ENCODE data around the gene GLIS1. TPM values are rescaled to one million over a fixed set of nuclear protein-coding genes. Genes with fewer than 3 reads are reported as not detected.

The GLIS1 gene
- total and polyA plus RNA-seq, 10 of the 15 experiments (the other 5 are each of a cell fraction or from before 2014, with no cell fraction given) = not detected

DNA sequence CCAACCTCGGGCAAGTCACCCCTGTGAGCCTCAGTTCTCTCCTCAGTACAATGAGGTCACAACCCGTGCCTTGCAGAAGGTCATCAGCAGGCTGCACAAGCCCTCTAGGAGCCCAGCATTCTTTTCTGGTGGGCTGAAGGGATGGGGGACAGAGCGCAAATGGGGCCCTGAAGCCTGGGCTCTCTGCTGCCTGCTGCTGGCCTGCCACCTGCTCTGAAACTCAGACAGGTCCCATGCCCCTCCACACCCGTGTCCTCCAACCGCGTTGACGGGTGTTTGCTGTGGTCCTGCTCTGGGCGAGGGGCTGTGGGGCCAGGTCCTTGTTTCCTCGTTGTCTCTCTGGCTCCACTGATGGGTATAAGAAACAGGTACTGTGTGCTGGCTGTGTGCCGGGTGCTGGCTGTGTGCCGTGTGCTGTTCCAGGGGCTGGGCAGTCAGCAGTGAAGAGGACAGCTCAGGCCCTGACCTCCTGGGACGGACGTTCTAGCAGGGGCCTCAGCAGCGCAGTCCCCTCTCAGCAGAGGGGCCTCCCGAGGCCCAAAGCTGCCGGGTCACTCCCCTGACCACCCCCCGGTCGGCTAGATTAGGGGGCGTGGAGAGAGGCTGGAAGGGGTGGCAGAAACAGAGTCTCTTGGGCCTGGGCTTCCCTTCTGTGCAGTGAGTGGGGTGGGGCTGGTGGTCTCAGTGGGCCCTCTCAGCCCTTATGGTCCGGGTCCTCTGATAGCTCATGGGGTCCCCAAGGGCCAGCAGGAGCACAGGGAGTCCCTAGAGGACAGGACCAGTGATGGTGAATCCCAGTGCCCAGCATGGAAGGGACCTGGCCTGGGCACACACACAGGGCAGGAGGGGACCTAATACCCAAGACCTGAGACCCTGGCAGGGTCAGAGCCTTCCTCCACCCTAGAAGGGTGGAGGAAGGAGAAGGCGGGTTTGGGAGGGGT is 237.6 kb downstream of the GLIS1 start:
- TF ChIP-seq ZNF217 (IDR thresholded peaks at IDR 0.05) = no peak
- TF ChIP-seq SREBF1 (IDR thresholded peaks at IDR 0.05; ENCODE audit: low read length) = no peak
- TF ChIP-seq BRCA1 (IDR thresholded peaks at IDR 0.05; ENCODE audit: low read depth, low read length) = no peak
- no peak for TF ChIP-seq GABPA (IDR thresholded peaks at IDR 0.05; ENCODE audit: low read depth)
- TF ChIP-seq ZNF622 (IDR thresholded peaks at IDR 0.05) = no peak
- no peak for TF ChIP-seq IRF4 (IDR thresholded peaks at IDR 0.05; ENCODE audit: low read depth, low read length)
- TF ChIP-seq MTA3 (IDR thresholded peaks at IDR 0.05; ENCODE audit: borderline replicate concordance, low read length) = no peak
- no peak for TF ChIP-seq RUNX3 (IDR thresholded peaks at IDR 0.05; ENCODE audit: low read length)
- no peak for TF ChIP-seq RFX5 (IDR thresholded peaks at IDR 0.05; ENCODE audit: low read depth, low read length)
- TF ChIP-seq SREBF2 (IDR thresholded peaks at IDR 0.05; ENCODE audit: low read length) = no peak
- no peak for TF ChIP-seq SP1 (IDR thresholded peaks at IDR 0.05; ENCODE audit: low read depth, low read length)
- TF ChIP-seq ASH2L (IDR thresholded peaks at IDR 0.05; ENCODE audit: borderline replicate concordance, low read depth) = no peak
- no peak for FAIRE-seq
- no peak for DNase-seq (ENCODE audit: low read depth, low spot score)
- Histone ChIP-seq H3K27me3 (replicated peaks in 1 of 2; ENCODE audit: control insufficient read depth in 2 of 2, insufficient read depth in 2 of 2, low read length in 1 of 2) (no peaks in the 10 kb centered on the region; a peak in 1 of 4 replicates), H3K4me1 (ENCODE audit: control insufficient read depth, insufficient read depth, low read length) (no peaks in the 10 kb centered on the region), H3K79me2 (ENCODE audit: control insufficient read depth, insufficient read depth, low read length) (no peaks in the 10 kb centered on the region), H3K36me3 (ENCODE audit: control insufficient read depth in 2 of 2, insufficient read depth in 2 of 2, low read length in 1 of 2) (no peaks in the 10 kb centered on the region), H3K4me3 (no peak overlapping the region), H3K27ac (ENCODE audit: control insufficient read depth, insufficient read depth) (no peak overlapping the region), H3K9me3 (replicated peaks; ENCODE audit: control insufficient read depth, insufficient read depth, low read length) (no peaks in the 10 kb centered on the region), H3K9ac (ENCODE audit: control insufficient read depth, insufficient read depth, low read length) (no peak overlapping the region), H2AFZ (ENCODE audit: control insufficient read depth, low read depth, low read length) (no peak overlapping the region), H4K20me1 (ENCODE audit: control insufficient read depth, insufficient read depth) (no peaks in the 10 kb centered on the region), H3K4me2 (ENCODE audit: control insufficient read depth, insufficient read depth) (no peak overlapping the region)
- ChIA-PET RAD21 (ENCODE audit: unreplicated experiment) (no interaction called here), POLR2A (no interaction called here), CTCF (no interaction called here), SMC1A (ENCODE audit: uncharacterized antibody, unreplicated experiment) (no interaction called here)
- WGBS (ENCODE audit: insufficient coverage, insufficient replicate concordance, low lambda C conversion rate, missing lambda C conversion rate) = 25% methylated on average over 20 of the region's 21 CpGs
- in situ Hi-C loops (cut with MboI) (no loop called here), intact Hi-C loops (cut with micrococcal nuclease; ENCODE audit: unreplicated experiment) (no loop called here)
- BruUV-seq (replicated peaks) = no TSS peak
- ATAC-seq = no peak

Data from GM12878 (cell line).